Neural progenitor cell (in vitro differentiated cells): ENCODE data around the gene DLG4. TPM values are rescaled to one million over a fixed set of nuclear protein-coding genes. Genes with fewer than 3 reads are reported as not detected.
A peak's percentile ranks its signal among the peaks of the same experiment; 100 is the strongest.

ENCODE experiments used
- DNase-seq: peaks from one replicate; pipeline ENCODE4 v3.0.0-alpha.2; 2016; ENCODE audit warnings: low spot score
- H2AFZ ChIP-seq: fragments of 200-600 bp; sonication (generic); replicated peaks from 2 replicates; pipeline ENCODE4 v1.6.1; 2016; ENCODE audit warnings: antibody characterized with exemption
- H3F3A ChIP-seq: fragments of 200-600 bp; sonication (generic); 2 replicates; pipeline ENCODE4 v1.6.1; 2016; ENCODE audit warnings: antibody characterized with exemption, low read depth
- H3K27ac ChIP-seq: fragments of 200-600 bp; sonication (generic); 2 replicates; pipeline ENCODE4 v1.5.1; 2016; ENCODE audit warnings: mild to moderate bottlenecking
- H3K27me3 ChIP-seq: fragments of 200-600 bp; sonication (generic); 2 replicates; pipeline ENCODE4 v1.6.1; 2016; ENCODE audit warnings: mild to moderate bottlenecking, moderate library complexity
- H3K36me3 ChIP-seq: fragments of 200-600 bp; sonication (generic); 2 replicates; pipeline ENCODE4 v1.5.1; 2016
- H3K4me1 ChIP-seq: fragments of 200-600 bp; sonication (generic); 2 replicates; pipeline ENCODE4 v1.6.1; 2016; ENCODE audit warnings: mixed run types
- H3K4me2 ChIP-seq: fragments of 200-600 bp; sonication (generic); 2 replicates; pipeline ENCODE4 v1.6.1; 2016
- H3K4me3 ChIP-seq: fragments of 200-600 bp; sonication (generic); 2 replicates; pipeline ENCODE4 v1.5.1; 2016
- H3K79me2 ChIP-seq: fragments of 200-600 bp; sonication (generic); 2 replicates; pipeline ENCODE4 v1.6.1; 2016; ENCODE audit warnings: low read depth
- H3K9ac ChIP-seq: fragments of 200-600 bp; sonication (generic); 2 replicates; pipeline ENCODE4 v1.6.1; 2016
- H3K9me3 ChIP-seq: fragments of 200-600 bp; sonication (generic); 2 replicates; pipeline ENCODE4 v1.5.1; 2016; ENCODE audit warnings: low read depth
- H4K20me1 ChIP-seq: fragments of 200-600 bp; sonication (generic); 2 replicates; pipeline ENCODE4 v1.6.1; 2016; ENCODE audit warnings: low read depth
- H3K27ac Mint-ChIP-seq: 3 replicates; pipeline ENCODE4 v1.8.0; 2021; ENCODE audit warnings: mixed read lengths
- H3K27me3 Mint-ChIP-seq: 2 replicates; pipeline ENCODE4 v1.8.0; 2022; ENCODE audit warnings: low read depth, mild to moderate bottlenecking, inconsistent platforms, moderate library complexity, mixed read lengths; ENCODE audit not compliant: insufficient read depth
- H3K36me3 Mint-ChIP-seq: 3 replicates; pipeline ENCODE4 v1.8.0; 2021; ENCODE audit warnings: mixed read lengths
- H3K4me1 Mint-ChIP-seq: 3 replicates; pipeline ENCODE4 v1.8.0; 2021; ENCODE audit warnings: mixed read lengths
- H3K4me3 Mint-ChIP-seq: 3 replicates; pipeline ENCODE4 v1.8.0; 2021; ENCODE audit warnings: mild to moderate bottlenecking, moderate library complexity, mixed read lengths
- H3K9me3 Mint-ChIP-seq: 3 replicates; pipeline ENCODE4 v1.8.0; 2020; ENCODE audit warnings: mixed read lengths
- CTCF ChIP-seq: fragments of 200-600 bp; sonication (generic); IDR thresholded peaks from 2 replicates; pipeline ENCODE4 v1.5.1; 2017; ENCODE audit warnings: antibody characterized with exemption, mild to moderate bottlenecking
- EZH2 ChIP-seq: fragments of 200-600 bp; sonication (generic); IDR thresholded peaks from 2 replicates; pipeline ENCODE4 v1.6.1; 2017; ENCODE audit warnings: antibody characterized with exemption, mild to moderate bottlenecking, moderate library complexity
- EZH2phosphoT487 ChIP-seq: fragments of 200-600 bp; sonication (generic); IDR thresholded peaks from 2 replicates; pipeline ENCODE4 v1.6.1; 2017; ENCODE audit warnings: antibody characterized with exemption
- total RNA-seq: library from RNA; depleted of rRNA; stranded (reverse); fragments of >200 nt; gene quantifications from 2 replicates; pipeline ENCODE4 v1.2.3, GENCODE V29; 2015; ENCODE audit warnings: low replicate concordance

Gene DLG4
- total RNA-seq, 1 donor from 2014 or later, result 23.5 TPM

GRCh38 chr17:7215136-7215638 lies 4.4 kb downstream of the DLG4 start:
- no peak for DNase-seq
- Histone ChIP-seq H3F3A (peaks cover 74% of the 10 kb centered on the region), H3K4me2 (peak overlapping the region; percentile 85), H3K9me3 (no peaks in the 10 kb centered on the region), H3K9ac (no peak overlapping the region), H2AFZ (no peak overlapping the region), H3K27me3 (no peaks in the 10 kb centered on the region), H3K4me1 (peaks cover 55% of the 10 kb centered on the region), H3K4me3 (peak overlapping the region; percentile 59), H3K27ac (peak overlapping the region; percentile 54), H3K79me2 (peaks cover 56% of the 10 kb centered on the region), H4K20me1 (peaks cover 8% of the 10 kb centered on the region), H3K36me3 (no peaks in the 10 kb centered on the region)
- peaks cover 4% of the 10 kb centered on the region for H3K36me3 Mint-ChIP-seq
- peak overlapping the region; percentile 97 for H3K27ac Mint-ChIP-seq
- peaks cover 21% of the 10 kb centered on the region for H3K27me3 Mint-ChIP-seq
- no peak for TF ChIP-seq EZH2phosphoT487
- TF ChIP-seq EZH2, result no peak
- TF ChIP-seq CTCF, result no peak
- H3K4me1 Mint-ChIP-seq, result peaks cover 68% of the 10 kb centered on the region
- H3K4me3 Mint-ChIP-seq, result peak overlapping the region; percentile 83
- H3K9me3 Mint-ChIP-seq, result no peaks in the 10 kb centered on the region

GRCh38 chr17:7214300-7215135 lies 5.1 kb downstream of the DLG4 start:
- H3K27ac ChIP-seq, result peak overlapping the region; percentile 80

GRCh38 chr17:7213895-7214299 lies 5.7 kb downstream of the DLG4 start:
- Histone ChIP-seq H3K9ac (no peak overlapping the region), H4K20me1 (peaks cover 12% of the 10 kb centered on the region), H3K4me1 (peaks cover 54% of the 10 kb centered on the region), H3K27me3 (no peaks in the 10 kb centered on the region), H3K36me3 (no peaks in the 10 kb centered on the region), H3K27ac (no peak overlapping the region), H3F3A (peaks cover 77% of the 10 kb centered on the region), H2AFZ (no peak overlapping the region), H3K9me3 (no peaks in the 10 kb centered on the region), H3K79me2 (peaks cover 69% of the 10 kb centered on the region), H3K4me3 (peak overlapping the region; percentile 59), H3K4me2 (peak overlapping the region; percentile 78)
- Mint-ChIP-seq H3K36me3 (peaks cover 7% of the 10 kb centered on the region), H3K9me3 (no peaks in the 10 kb centered on the region), H3K4me3 (peak overlapping the region; percentile 83), H3K27ac (peak overlapping the region; percentile 97), H3K27me3 (peaks cover 17% of the 10 kb centered on the region), H3K4me1 (peaks cover 73% of the 10 kb centered on the region)
- DNase-seq, result peak; percentile 100
- peak; percentile 94 for TF ChIP-seq CTCF
- TF ChIP-seq EZH2, result no peak

More at GRCh38 chr17:7214300-7215135, 5.1 kb downstream of the DLG4 start:
- Mint-ChIP-seq H3K27me3 (peaks cover 18% of the 10 kb centered on the region), H3K9me3 (no peaks in the 10 kb centered on the region), H3K4me3 (peak overlapping the region; percentile 83), H3K4me1 (peaks cover 73% of the 10 kb centered on the region), H3K36me3 (peaks cover 7% of the 10 kb centered on the region), H3K27ac (peak overlapping the region; percentile 97)
- Histone ChIP-seq H3K9me3 (no peaks in the 10 kb centered on the region), H3K4me2 (peak overlapping the region; percentile 85), H3K4me3 (peak overlapping the region; percentile 59), H3K36me3 (no peaks in the 10 kb centered on the region), H2AFZ (no peak overlapping the region), H3K27me3 (no peaks in the 10 kb centered on the region), H3K9ac (no peak overlapping the region), H3K4me1 (peaks cover 55% of the 10 kb centered on the region), H3K79me2 (peaks cover 62% of the 10 kb centered on the region), H3F3A (peaks cover 77% of the 10 kb centered on the region), H4K20me1 (peaks cover 7% of the 10 kb centered on the region)
- DNase-seq, result peak; percentile 100
- TF ChIP-seq EZH2phosphoT487 (no peak), CTCF (peak; percentile 70)
